Measurements from ENCODE around the gene TMX4.

TMX4 gene

DNA sequence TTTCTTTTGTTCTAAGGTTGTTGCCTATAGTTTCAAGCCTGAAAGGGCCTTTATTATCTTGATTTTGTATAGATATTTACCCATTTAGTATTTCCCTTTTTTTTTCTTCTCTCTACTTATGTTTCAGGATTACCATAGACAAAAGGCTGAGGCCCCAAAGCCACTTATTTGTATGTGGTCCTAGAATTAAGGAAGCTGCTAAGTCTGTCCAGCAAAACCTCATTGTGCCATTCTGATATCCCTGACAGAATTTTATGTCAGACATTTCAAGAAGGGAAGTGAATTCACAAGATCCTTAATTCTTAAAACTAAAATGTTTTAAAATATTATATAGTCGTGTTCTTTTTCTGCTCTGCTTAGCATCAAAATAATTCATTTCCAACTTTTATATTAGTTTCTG, 86.2 kb downstream of the TMX4 start:
- no CpG with 5 or more reads among the region's 1 CpG for WGBS
- H3K27ac ChIP-seq (ENCODE audit: low read depth, low read length) = no peak overlapping the region
- H3K36me3 ChIP-seq (ENCODE audit: insufficient read depth, low read length) = no peaks in the 10 kb centered on the region
- peaks cover 5% of the 10 kb centered on the region; the same call in 1 of the 2 replicates for H3K4me1 ChIP-seq (ENCODE audit: insufficient read depth, low read length)
- H3K27me3 ChIP-seq (ENCODE audit: insufficient read depth, low read length) = no peaks in the 10 kb centered on the region
- H3K9ac ChIP-seq (ENCODE audit: low read depth, low read length) = no peak overlapping the region
- no peaks in the 10 kb centered on the region for H3K9me3 ChIP-seq (ENCODE audit: insufficient read depth, low read depth, low read length)
- H3K4me3 ChIP-seq (ENCODE audit: low read length) = no peak overlapping the region

DNA sequence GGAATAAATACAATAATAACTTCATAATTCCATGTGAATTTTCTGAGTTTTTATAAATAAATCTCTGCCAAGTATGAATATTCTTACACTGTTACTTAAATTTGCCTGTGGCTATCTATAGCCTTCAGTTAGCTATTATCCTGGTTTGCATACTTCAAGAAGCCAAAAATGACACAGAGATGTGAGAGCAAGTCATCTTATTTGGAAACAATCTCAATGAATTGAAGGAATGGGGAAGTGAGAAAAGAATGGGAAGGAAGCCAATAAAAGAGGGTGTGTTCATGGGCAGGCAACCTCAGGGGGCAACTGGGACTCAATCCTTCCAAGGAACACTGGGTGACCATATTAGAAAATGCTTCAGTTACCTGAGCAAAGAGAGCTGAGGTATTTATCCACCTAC, 89.2 kb downstream of the TMX4 start:
- Histone ChIP-seq H3K4me3 (ENCODE audit: low read length) (no peak overlapping the region), H3K9ac (ENCODE audit: low read depth, low read length) (no peak overlapping the region), H3K27me3 (ENCODE audit: insufficient read depth, low read length) (no peaks in the 10 kb centered on the region), H3K4me1 (ENCODE audit: insufficient read depth, low read length) (no peaks in the 10 kb centered on the region), H3K9me3 (ENCODE audit: insufficient read depth, low read depth, low read length) (no peaks in the 10 kb centered on the region), H3K36me3 (ENCODE audit: insufficient read depth, low read length) (no peaks in the 10 kb centered on the region), H3K27ac (ENCODE audit: low read depth, low read length) (no peak overlapping the region)
